HG02588 (cell line): Measurements from ENCODE around the gene CALCOCO2.
"Not testable (repeated sequence)": the region's sequence is repeated elsewhere in the genome, so short reads cannot be mapped to it uniquely, and the experiment has no call there.

Experiments
- ATAC-seq: cut with Tn5 transposase; IDR thresholded peaks from one replicate; pipeline ENCODE4 v1.9.1; 2021; ENCODE audit warnings: mild to moderate bottlenecking, moderate library complexity; ENCODE audit not compliant: unreplicated experiment

CALCOCO2 gene

GRCh38 chr17:48830840-48831548, at the start of gene CALCOCO2:
CALCOCO2 (plus strand) TSS chr17:48831035; CDS start chr17:48841708, 10,673 bp downstream.
- peak; percentile 79 for ATAC-seq

GRCh38 chr17:48787828-48788227, 43.0 kb upstream of the CALCOCO2 start:
- no peak for ATAC-seq

- ATAC-seq: no peak
These were observed 40.2 kb upstream of the CALCOCO2 start for GRCh38 chr17:48790607-48791127.

- ATAC-seq: no peak
These were observed 39.5 kb upstream of the CALCOCO2 start for GRCh38 chr17:48791128-48792032.

- no peak for ATAC-seq
These were observed 38.6 kb upstream of the CALCOCO2 start for GRCh38 chr17:48792033-48792798.

GRCh38 chr17:48795444-48796162, 35.2 kb upstream of the CALCOCO2 start:
- no peak for ATAC-seq

- not testable (repeated sequence) for ATAC-seq
These were observed 34.7 kb upstream of the CALCOCO2 start for GRCh38 chr17:48796163-48796522.

GRCh38 chr17:48799069-48799723, 31.6 kb upstream of the CALCOCO2 start:
- no peak for ATAC-seq

- ATAC-seq: no peak
These were observed 30.1 kb upstream of the CALCOCO2 start for GRCh38 chr17:48800626-48801217.

GRCh38 chr17:48804936-48805411, 25.9 kb upstream of the CALCOCO2 start:
- no peak for ATAC-seq

- ATAC-seq: no peak
These were observed 21.7 kb upstream of the CALCOCO2 start for GRCh38 chr17:48809182-48809581.

- ATAC-seq: no peak
These were observed 18.8 kb upstream of the CALCOCO2 start for GRCh38 chr17:48812001-48812400.

GRCh38 chr17:48814504-48814903, 16.3 kb upstream of the CALCOCO2 start:
- no peak for ATAC-seq

GRCh38 chr17:48815311-48815710, 15.5 kb upstream of the CALCOCO2 start:
- no peak for ATAC-seq

- no peak for ATAC-seq
These were observed 14.4 kb upstream of the CALCOCO2 start for GRCh38 chr17:48816438-48816773.

- ATAC-seq: peak; percentile 69
These were observed 13.9 kb upstream of the CALCOCO2 start, which contains the start of gene TTLL6 for GRCh38 chr17:48816774-48817590. TTLL6 (minus strand) TSS chr17:48817229; CDS start chr17:48817072, 157 bp downstream.

- ATAC-seq: no peak
These were observed 12.4 kb upstream of the CALCOCO2 start for GRCh38 chr17:48818361-48818841.

- ATAC-seq: no peak
These were observed 11.4 kb upstream of the CALCOCO2 start for GRCh38 chr17:48819466-48819865.
